GM18858 (cell line): Measurements from ENCODE around the gene STAU1.

Experiments
- ATAC-seq: cut with Tn5 transposase; IDR thresholded peaks from one replicate; pipeline ENCODE4 v1.9.1; 2021; ENCODE audit not compliant: unreplicated experiment

The STAU1 gene

DNA sequence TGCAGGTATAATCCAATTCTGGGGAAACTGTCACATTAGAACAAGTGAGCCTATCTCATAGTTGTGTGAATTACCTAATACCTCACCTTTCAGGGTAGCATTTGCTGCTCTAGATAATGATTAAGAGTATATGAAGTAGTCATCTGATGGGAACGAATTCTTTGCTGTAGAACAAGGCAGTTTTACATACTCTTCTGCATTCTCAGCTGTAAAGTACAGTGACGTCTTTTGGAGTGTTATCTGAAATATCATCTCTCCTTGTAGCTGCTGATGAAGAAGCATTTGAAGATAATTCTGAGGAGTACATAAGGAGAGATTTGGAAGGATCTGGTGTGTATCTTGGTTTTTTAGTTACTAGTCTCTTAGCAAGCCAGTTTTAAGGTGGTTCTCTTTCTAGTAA is 113.6 kb downstream of the STAU1 start:
- no peak for ATAC-seq
